ENCODE results near the gene TMEM63C.

Gene TMEM63C

DNA sequence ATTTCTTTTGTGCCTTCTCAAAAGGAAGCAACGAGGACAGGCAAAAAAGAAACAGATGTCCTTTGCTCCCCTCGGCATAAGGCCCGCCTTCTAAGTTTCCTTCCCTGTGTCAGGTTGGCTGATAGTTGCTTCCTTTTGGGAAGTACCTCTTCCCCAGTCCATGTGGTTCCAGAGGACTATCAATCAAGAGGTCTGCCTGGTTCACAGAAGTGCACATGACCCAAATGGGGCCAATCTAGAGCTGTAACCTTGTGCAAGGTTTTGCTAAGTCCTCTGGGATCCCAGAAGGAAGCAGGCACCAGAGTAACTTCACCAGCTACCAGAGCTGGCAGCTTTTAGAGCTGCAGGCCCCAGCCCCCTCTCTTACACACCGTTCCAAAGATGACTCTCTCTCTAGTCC is 42.6 kb downstream of the TMEM63C start:
- DNase-seq (ENCODE audit: low spot score), result no peak

DNA sequence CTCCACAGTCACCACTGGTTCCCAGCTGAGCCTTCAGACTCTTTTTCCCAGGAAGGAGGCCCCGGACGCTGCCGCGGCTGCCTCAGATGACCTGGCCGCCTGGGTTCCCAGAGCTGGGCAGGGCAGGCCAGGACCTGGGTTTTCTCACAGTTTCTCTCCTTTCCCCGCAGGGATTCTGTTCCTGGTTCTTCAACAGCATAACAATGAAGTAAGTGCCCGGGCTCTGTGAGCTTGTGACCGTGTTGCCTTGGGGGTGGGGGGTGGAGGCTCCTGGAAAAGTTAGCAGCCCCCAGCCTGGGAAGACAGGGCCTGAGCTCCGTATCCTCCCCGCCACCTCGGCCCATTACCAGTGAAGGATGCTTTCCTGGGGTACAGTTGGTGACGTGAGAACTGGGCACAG is 43.7 kb downstream of the TMEM63C start:
- no peak for DNase-seq (ENCODE audit: low spot score)

DNA sequence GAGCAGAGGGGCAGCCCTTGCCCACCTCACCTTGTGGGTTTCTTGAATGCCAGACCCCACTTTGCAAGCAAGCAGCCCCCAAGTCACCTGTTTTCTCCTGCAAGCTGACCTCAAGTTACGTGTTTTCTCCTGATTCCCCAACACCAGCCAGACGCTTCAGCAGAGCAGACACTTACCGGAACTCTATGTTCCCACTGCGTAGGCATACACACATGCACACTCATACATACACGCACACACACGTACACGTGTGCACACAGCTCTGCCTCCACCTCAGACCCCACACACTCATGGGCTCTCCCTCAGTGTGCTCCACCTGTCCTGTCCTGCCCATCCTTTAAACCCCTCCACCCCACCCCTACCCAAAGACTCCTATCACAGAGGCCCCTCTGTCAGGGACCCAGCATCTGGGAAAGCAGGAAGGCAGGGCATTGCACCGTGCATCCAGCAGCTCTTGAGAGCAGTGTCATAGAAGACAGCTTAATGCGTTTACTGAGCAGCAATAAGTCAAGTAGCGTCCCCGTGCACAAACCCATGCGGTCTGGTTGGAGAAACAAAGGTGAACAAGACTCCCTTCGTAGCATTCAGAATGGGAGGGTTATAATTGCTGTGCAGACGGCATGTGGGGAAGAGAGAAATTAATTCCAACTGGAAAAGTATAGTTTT is 44.4 kb downstream of the TMEM63C start:
- no peak for DNase-seq (ENCODE audit: low spot score)

DNA sequence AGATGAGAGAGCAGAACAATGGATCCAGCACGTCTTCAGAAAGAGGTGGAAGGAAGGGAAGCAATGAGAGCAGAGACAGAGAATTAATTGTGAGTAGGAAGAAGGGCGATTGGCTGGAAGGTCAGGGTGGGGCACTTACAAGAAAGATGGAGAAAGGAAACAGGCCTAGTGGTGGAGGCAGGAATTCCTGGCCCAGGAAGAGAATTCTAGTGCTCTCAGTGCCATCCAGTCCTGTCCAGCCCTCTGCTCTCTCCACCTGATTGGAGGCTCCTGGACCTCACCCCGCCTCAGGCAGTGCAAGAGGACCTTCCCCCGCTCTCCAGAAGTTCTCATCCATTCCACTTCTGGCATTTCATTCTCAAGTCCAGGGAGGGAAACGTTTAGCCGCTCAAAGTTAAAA is 46.5 kb downstream of the TMEM63C start:
- DNase-seq (ENCODE audit: low spot score), result no peak

DNA sequence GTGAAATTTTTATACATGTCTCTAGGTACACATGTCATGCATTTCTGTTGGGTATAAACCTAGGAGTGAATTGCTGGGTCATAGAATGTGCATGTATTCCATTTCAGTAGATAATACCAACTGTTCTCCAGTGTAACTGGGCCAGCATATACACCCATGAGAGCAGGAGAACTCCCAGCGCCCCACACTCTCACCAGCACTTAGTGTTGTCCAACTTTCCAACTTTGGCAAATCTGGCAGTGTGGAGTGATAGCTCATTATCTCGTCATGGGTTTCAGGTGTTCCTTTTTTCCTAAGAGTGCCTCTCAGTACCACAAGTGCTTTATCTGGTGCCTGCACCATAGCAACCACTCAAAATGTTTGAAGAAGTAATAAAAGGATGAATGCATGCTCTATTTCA is 49.3 kb downstream of the TMEM63C start:
- no peak for DNase-seq (ENCODE audit: low spot score)

DNA sequence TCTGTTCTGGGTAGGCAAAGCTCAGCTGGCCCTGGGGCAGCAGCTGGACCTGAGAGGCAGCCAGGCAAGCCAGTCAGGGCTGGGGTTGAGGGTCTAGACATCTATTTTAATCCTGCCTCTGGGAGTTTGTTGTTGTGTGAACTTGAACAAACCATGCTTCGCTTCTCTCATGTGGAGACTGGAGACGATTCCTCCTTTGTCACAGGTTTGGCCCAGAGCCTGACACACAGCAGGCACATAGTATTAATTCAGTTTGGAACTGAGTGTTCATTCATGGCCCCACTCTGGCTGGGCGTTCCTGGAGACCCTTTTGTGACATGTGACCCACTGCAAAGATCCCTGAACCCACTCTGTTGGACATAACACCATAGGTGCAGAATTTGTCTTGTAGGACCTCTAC is 50.1 kb downstream of the TMEM63C start:
- no peak for DNase-seq (ENCODE audit: low spot score)

DNA sequence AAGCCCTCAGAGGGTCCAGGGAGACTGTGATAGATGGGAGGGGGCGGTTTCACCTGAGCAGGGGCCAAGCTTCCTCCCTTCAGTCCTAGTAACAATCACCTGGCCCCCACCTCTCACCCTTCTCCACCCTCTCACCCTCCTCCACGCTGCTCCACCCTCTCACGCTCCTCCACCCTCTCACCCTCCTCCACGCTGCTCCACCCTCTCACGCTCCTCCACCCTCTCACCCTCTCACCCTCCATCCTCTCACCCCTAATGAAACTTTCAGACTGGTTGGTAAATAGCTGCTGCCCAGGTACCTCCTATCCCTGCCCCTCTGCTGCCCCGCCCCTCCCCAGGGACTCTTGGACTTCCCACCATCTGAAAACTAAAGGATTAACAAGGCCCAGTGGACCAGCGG is 55.2 kb downstream of the TMEM63C start:
- DNase-seq (ENCODE audit: low spot score), result no peak

DNA sequence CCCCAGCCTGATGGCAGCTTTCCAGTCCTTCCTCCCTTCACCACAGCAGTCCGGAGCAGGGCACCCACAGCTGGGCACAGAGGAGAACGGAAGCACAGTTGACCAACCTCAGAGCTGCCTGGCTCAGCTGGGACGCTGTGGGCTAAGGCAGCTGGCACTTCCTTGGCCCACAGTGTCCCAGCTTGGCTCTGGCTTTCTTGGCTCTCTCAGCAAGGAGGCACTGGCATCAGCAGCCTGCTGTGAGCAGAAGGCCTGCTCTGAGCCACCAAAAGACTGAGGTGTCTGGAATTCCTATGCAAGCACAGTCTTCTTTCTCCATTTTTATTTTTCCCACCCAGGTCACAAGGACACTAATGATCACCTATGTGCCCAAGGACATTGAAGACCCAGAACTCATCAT is 56.8 kb downstream of the TMEM63C start:
- DNase-seq (ENCODE audit: low spot score), result no peak

DNA sequence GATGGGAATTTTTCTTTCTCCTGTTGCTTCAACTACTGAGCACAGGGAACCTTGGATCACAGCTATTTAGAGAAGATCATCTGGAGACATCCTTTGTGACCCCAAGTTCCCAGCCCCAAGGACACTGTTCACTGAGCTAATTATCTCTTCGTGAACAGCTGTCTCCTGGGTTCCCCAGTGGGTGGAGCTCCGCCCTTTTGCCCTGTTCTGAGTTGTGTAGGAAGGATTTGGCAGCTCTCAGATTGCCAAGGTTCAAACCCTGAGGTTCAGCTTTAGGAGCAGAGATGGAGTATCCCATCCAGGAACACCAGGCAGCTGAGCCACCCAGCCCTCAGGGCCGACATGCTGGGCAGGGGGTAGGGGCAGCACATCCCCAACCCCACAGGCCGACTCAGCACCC is 57.4 kb downstream of the TMEM63C start:
- DNase-seq (ENCODE audit: low spot score), result no peak

DNA sequence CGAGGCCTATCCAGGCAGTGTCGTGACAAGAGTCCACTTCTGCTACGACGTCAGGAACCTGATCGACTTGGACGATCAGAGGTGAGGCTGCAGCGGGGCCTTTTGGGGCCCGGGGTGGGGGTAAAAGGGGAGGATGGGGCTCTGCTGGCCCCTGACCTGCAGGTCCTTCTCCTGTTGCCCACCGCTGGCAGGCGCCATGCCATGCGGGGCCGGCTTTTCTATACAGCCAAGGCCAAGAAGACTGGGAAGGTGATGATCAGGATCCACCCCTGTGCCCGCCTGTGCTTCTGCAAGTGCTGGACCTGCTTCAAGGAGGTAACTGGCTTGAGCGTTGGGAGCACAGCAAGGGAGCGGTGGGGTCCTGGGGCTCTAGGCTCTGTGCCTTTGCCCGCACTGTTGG is 57.8 kb downstream of the TMEM63C start:
- no peak for DNase-seq (ENCODE audit: low spot score)

DNA sequence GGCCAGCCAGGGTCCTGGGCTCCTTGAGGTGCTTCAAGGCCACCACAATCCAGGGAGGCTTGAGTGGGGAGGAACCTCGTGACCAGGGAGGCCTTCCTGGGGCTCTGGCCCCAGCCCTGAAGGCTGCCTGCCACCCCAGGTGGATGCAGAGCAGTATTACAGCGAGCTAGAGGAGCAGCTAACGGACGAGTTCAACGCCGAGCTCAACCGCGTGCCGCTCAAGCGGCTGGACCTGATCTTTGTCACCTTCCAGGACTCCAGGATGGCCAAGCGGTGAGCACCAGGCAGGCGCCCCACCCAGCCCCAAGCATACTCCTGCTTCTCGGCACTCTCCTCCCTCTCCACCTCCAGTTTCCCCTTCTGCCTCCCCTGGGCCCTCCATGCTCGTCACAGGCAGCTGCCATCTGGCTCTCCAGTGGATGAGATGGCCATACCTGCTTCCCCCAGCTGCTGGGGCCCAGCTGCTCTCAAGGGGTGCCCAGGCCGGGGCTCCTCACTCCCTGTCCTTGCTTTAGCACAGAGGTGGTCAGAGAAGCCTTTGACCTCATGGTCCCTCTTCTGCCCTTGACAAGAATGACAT is 58.8 kb downstream of the TMEM63C start:
- DNase-seq (ENCODE audit: low spot score), result no peak

DNA sequence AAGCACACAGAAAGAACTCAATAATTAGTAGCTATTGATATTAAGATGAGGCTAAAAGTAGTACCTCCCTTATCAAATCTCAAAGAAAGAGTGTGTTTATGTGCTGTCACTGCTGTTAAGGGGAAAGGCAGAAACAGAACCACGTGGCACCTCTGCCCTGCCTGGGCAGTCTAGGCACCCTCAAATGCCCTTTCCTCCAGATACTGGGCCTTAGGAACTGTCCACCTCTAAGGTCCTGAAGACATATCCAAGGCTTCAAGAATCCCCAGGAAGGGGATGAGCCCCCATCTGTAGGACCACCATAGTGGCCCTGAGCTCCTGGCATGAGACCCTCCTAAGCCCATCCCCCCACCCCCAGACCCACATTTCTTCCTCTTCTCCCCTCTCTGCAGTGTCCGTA is 60.4 kb downstream of the TMEM63C start:
- no peak for DNase-seq (ENCODE audit: low spot score)

DNA sequence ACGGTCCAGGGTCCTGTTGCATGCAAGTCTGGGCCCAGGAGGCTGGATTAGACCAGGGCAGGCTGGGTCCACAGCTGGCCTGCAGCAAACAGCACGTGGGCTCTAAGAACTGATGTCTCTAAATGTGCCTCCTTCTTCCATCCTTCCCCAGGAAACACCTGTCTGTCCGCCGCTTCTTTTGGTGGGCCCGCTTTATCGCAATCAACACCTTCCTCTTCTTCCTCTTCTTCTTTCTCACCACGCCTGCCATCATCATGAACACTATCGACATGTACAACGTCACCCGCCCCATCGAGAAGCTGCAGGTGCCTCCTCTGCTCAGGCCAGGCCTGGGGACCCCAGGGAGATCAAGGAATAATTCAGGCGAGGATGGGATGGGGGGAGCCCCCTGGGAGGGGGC is 61.2 kb downstream of the TMEM63C start:
- DNase-seq (ENCODE audit: low spot score), result no peak

DNA sequence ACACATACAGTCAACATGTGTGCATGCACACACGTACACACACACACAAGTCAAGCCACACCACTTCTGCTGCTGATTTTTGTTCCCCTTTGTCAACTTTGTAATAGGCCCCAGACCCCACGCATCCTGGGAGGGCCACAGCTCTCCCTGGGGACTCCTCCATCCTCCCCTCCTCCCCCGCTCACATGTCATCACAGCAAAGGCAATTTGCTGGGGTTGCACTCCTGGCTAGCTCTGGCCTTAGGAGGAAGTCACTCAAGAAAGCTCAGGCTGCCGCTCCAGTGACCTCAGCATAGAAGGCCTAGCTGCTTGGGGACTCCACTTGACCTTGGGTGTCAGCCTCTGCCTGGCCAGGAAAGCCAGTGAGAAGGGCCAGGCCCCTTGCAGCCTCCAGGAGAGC is 62.3 kb downstream of the TMEM63C start:
- no peak for DNase-seq (ENCODE audit: low spot score)

DNA sequence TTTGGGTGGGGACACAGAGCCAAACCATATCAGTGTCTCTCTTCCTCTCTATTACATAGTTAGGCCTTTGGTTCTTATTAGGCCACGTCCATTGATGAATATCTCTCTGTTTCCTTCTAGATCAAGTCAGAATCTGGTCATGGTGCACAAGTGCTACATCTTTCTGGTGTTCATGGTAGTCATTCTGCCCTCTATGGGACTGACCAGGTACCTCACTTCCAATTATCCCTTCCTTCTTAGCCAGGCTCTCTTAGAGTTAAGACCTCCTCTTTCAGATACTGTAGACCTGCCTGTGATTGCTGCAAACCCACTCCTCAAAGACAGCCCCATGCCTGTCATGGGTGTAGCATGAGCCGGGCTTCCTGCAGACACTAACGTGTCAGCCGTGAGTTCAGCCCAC is 64.2 kb downstream of the TMEM63C start:
- no peak for DNase-seq (ENCODE audit: low spot score)

DNA sequence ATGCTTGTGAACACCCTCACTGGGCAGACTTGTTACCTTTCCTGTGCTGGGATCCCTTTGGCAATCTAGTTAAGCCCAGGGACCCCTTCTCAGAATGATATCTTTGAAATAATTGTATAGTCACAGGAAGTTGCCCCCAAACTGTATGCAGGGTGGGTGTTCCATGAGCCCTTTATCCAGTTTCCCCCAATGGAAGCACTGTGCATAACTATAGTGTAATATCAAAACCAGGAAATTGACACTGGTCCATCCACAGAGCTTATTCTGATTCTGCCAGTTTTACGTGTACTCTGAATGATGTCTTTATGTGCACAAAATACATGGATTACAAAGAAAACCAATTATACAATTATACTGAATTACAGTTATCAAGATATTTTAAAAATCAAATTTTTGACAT is 65.2 kb downstream of the TMEM63C start:
- DNase-seq (ENCODE audit: low spot score), result no peak

DNA sequence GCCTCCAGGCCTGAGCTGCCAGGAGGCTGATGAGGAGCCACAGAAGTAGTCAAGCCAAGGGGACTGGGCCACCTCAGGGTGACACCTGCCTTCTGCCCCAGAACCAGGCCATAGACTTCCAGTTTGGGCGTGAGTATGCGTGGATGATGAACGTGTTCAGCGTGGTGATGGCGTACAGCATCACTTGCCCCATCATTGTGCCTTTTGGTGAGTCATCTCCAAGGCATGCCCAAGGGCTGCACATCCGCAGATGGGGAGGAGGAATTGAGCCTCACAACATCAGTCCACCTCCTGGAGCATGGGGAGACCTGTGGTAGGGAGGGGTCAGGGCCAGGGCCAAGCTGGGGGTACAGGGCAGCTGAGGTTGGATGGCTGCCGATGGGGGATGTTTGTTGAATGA is 67.1 kb downstream of the TMEM63C start:
- no peak for DNase-seq (ENCODE audit: low spot score)

DNA sequence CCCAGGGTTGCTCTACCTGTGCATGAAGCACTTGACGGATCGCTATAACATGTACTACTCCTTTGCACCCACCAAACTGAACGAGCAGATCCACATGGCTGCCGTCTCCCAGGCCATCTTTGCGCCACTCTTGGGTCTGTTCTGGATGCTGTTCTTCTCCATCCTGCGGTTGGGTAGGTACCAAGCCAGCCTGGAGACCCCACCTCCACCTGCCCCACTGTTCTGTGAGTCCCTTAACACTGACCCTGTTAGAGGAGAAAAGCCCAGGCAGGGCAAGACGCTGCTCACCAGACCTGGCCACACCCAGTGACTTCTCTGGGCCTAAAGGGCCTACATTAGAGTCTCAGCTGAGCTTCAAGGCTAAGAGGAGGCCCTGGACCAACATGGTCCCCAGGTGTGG is 67.7 kb downstream of the TMEM63C start:
- DNase-seq (ENCODE audit: low spot score), result no peak

DNA sequence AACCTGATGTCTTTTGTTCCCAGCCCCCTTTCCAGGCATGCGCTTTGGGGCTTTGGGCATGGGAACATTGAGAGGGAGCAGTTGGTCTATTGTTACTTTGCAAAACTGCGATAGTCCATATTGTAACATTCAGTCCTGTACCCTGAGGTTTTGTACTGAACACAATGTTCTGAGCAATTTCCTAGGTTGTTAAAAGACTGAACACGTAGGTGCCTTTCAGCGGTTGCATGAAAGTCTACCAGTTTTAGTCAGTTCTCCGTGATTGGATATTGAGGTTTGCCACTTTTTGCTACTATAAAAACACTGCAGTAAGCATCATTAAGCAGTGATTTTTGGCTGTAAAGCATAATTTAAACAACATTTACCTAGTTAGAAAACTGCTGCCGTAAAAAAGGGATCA is 69.3 kb downstream of the TMEM63C start:
- no peak for DNase-seq (ENCODE audit: low spot score)

DNA sequence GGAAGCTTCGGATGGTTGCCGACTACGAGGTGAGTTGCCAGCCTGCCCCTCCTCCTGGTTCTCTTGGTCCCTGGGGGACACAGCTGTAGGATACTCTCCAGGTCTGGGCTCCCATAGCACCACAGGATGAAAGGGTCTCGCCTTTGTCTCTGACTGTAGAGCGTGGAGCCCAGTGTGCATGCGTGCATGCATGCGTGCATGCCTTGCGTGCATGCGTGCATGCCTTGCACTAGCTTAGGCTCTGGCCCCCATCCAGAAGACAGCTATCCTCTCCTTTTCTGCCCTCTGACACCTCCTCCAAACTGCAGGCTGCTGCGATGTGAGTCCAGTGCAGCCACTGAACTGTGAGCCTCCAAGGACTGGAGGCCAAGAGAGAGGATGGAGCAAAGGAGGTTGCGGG is 70.3 kb downstream of the TMEM63C start:
- no peak for DNase-seq (ENCODE audit: low spot score)

DNA sequence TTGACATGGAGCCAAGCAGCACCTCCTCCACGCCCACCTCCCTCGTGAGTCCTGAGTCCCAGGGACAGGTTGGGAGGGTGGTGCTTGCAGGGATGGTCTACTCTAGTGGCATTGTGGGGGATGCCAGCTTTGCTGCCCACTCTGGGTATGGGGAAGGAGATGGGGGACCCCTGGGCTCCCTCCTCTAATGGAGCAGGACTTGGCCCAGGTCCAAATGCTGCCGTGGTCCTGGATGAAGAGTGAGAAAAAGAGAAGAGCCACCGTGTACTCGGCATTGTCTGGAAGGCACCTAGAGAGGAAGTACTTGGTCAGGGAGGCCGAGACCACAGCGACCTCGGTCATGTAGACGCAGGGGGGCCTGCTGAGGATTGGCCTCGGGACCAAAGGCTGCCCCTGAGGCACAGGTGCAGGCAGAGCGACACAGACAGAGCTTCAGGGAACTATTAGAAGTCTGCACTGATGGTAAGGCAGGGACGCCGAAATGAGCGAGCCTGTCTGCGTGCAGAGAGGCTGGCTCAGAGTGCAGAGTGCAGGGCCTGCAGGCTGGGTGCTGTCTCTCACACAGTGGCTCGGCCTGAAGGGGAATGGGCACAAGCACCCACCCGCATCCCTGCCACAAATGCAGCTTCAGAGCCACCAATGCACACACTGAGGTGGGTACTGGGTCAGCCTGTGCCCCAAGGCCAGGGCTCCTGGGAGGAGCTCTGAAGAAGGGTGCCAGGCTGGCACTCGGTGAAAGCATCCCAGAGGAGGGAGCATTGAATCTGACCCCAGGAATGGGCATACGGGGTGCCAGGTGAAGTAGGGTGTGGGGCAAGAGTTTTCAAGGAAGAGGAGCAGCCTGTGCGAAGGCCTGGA is 72.0 kb downstream of the TMEM63C start:
- DNase-seq (ENCODE audit: low spot score), result no peak

DNA sequence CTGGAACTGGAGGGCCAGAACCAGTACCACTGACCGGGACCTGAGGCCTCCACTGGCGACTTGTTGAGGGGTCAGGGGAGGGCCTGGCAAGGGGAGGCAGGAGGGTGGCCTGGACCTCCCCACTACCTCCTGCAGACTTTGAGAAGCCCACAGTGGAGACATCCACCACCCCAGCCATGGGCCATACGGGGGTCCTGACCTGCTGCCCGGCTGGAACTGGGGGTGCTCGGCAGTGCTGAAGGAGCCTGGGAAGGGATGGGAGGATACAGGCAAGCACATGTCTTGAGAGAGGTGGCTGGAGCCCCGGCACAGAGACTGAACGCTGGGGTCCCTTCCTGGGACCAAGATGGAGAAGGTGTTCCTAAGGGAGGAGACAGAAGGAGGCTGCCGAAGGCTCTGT is 75.1 kb downstream of the TMEM63C start:
- no peak for DNase-seq (ENCODE audit: low spot score)

DNA sequence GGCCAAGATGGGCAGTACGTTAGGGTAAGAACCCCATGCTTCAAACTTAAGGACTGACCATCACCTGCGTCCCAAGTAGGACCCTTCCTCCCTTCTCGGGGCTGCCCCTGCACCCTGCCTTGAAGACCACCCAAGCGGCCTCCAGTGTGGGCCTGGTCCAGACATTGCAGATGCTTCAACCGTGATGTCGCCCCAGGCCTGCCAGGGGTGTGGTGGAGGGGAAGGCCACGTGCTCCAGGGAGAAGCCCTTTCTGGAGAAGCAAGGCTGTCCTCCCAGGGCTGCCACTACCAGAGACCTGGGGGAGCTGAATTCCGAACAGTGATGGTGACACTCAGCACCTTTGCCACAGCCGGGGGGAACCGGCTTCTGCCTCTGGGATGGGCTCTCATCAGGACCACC is 76.1 kb downstream of the TMEM63C start:
- no peak for DNase-seq (ENCODE audit: low spot score)

DNA sequence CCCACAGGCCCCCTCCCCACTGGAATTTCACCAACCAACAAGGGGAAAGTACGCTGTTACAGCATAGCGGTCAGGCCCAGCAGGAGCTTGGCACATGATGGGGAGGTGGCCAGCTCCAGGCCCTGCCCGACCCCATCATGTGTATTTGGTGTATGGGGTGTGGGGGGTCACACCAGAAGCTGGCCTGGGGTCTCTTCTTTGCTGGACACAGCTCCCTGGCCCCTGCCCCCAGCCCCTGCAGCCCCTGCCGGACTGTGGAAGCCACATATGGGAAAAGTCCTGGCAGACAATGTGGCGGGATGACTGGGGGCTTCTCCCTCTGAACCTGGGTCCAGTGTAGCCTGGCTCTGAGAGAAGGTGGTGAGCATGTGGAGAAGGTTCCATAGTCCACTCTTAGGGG is 77.0 kb downstream of the TMEM63C start:
- no peak for DNase-seq (ENCODE audit: low spot score)
